Nephron progenitor cell (in vitro differentiated cells): ENCODE data around the gene PLEKHG4B.
"Not testable (repeated sequence)": the region's sequence is repeated elsewhere in the genome, so short reads cannot be mapped to it uniquely, and the experiment has no call there.

Experiments used
- DNase-seq: peaks from one replicate; pipeline ENCODE4 v3.0.0; 2021
- H3K27ac Mint-ChIP-seq: 2 replicates; pipeline ENCODE4 v1.8.0; 2021; ENCODE audit warnings: mild to moderate bottlenecking, moderate library complexity, mixed read lengths
- H3K27me3 Mint-ChIP-seq: 2 replicates; pipeline ENCODE4 v1.8.0; 2021; ENCODE audit warnings: mild to moderate bottlenecking, low read depth, mixed read lengths; ENCODE audit not compliant: poor library complexity
- H3K36me3 Mint-ChIP-seq: 2 replicates; pipeline ENCODE4 v1.8.0; 2021; ENCODE audit warnings: low read depth, mixed read lengths
- H3K4me1 Mint-ChIP-seq: 2 replicates; pipeline ENCODE4 v1.8.0; 2021; ENCODE audit warnings: mixed read lengths
- H3K4me3 Mint-ChIP-seq: 2 replicates; pipeline ENCODE4 v1.8.0; 2021; ENCODE audit warnings: mild to moderate bottlenecking, moderate library complexity, mixed read lengths
- H3K9me3 Mint-ChIP-seq: 2 replicates; pipeline ENCODE4 v1.8.0; 2021; ENCODE audit warnings: mild to moderate bottlenecking, moderate library complexity, mixed read lengths
- TF ChIP-seq, protein P1 (sequence below): fragments of 200-600 bp; sonication (generic); IDR thresholded peaks from 2 replicates; pipeline ENCODE4 v1.5.0; 2021; ENCODE audit warnings: antibody characterized with exemption

The PLEKHG4B gene

GRCh38 chr5:162565-163337, 70.8 kb downstream of the PLEKHG4B start:
- peaks cover 13% of the 10 kb centered on the region for H3K9me3 Mint-ChIP-seq
- no peak overlapping the region for H3K4me3 Mint-ChIP-seq
- H3K4me1 Mint-ChIP-seq, result peaks cover 12% of the 10 kb centered on the region
- H3K27me3 Mint-ChIP-seq, result peaks cover 4% of the 10 kb centered on the region
- no peak overlapping the region for H3K27ac Mint-ChIP-seq
- DNase-seq, result no peak
- peaks cover 30% of the 10 kb centered on the region for H3K36me3 Mint-ChIP-seq
- TF ChIP-seq, protein P1, sequence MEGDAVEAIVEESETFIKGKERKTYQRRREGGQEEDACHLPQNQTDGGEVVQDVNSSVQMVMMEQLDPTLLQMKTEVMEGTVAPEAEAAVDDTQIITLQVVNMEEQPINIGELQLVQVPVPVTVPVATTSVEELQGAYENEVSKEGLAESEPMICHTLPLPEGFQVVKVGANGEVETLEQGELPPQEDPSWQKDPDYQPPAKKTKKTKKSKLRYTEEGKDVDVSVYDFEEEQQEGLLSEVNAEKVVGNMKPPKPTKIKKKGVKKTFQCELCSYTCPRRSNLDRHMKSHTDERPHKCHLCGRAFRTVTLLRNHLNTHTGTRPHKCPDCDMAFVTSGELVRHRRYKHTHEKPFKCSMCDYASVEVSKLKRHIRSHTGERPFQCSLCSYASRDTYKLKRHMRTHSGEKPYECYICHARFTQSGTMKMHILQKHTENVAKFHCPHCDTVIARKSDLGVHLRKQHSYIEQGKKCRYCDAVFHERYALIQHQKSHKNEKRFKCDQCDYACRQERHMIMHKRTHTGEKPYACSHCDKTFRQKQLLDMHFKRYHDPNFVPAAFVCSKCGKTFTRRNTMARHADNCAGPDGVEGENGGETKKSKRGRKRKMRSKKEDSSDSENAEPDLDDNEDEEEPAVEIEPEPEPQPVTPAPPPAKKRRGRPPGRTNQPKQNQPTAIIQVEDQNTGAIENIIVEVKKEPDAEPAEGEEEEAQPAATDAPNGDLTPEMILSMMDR, result no peak

DNA sequence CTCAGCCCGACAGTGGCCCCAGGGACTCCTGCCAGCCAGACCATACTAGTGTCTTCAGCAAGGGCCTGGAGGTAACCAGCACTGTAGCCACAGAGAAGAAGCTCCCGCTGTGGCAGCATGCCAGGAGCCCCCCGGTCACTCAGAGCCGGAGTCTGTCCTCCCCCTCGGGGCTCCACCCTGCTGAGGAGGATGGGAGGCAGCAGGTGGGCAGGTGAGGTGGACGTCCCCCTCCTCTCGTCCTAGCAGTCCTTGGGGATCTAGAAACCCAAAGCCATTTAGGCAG, 71.3 kb downstream of the PLEKHG4B start:
- TF ChIP-seq, protein P1, result no peak
- H3K27me3 Mint-ChIP-seq, result peaks cover 4% of the 10 kb centered on the region
- H3K4me1 Mint-ChIP-seq, result peaks cover 12% of the 10 kb centered on the region
- peaks cover 13% of the 10 kb centered on the region for H3K9me3 Mint-ChIP-seq
- peaks cover 30% of the 10 kb centered on the region for H3K36me3 Mint-ChIP-seq
- no peak for DNase-seq
- H3K27ac Mint-ChIP-seq, result no peak overlapping the region
- H3K4me3 Mint-ChIP-seq, result no peak overlapping the region

DNA sequence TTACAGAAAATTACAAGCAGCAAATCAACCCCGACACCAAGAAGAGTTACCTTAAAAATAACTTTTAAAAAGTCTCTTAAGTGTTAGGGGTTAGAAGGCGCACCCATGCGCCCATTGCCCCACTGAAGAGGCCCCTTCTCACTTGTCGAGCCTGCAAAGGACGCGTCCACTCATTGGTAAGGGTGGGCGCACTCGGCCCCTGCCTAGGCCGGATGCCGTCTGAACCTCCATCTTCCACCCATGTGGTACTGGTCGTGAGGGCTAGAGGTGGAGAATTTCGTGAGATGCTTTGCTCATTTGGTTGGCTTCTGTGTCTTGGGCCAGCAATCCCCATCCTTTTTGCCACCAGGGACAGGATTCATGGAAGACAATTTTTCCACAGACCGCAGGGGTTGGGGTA, 71.9 kb downstream of the PLEKHG4B start:
- peaks cover 13% of the 10 kb centered on the region for H3K9me3 Mint-ChIP-seq
- peak overlapping the region; percentile 66 for H3K27ac Mint-ChIP-seq
- H3K36me3 Mint-ChIP-seq, result peaks cover 30% of the 10 kb centered on the region
- TF ChIP-seq, protein P1, result no peak
- DNase-seq, result no peak
- H3K4me3 Mint-ChIP-seq, result no peak overlapping the region
- H3K27me3 Mint-ChIP-seq, result peaks cover 4% of the 10 kb centered on the region
- peaks cover 17% of the 10 kb centered on the region for H3K4me1 Mint-ChIP-seq

- Mint-ChIP-seq H3K27ac (no peak overlapping the region), H3K4me3 (no peak overlapping the region), H3K27me3 (peaks cover 4% of the 10 kb centered on the region), H3K9me3 (peaks cover 13% of the 10 kb centered on the region), H3K4me1 (peaks cover 17% of the 10 kb centered on the region), H3K36me3 (peaks cover 28% of the 10 kb centered on the region)
- DNase-seq, result no peak
- TF ChIP-seq, protein P1, result no peak
Measured at GRCh38 chr5:164244-164643, 72.3 kb downstream of the PLEKHG4B start.

DNA sequence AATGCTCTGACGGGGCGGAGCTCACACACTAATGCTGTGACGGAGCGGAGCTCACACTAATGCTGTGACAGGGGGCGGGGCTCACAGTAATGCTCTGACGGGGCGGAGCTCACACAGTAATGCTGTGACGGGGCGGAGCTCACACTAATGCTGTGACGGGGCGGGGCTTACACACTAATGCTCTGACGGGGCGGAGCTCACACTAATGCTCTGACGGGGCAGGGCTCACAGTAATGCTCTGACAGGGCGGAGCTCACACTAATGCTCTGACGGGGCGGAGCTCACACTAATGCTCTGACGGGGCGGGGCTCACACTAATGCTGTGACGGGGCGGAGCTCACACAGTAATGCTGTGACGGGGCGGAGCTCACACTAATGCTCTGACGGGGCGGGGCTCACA, 72.8 kb downstream of the PLEKHG4B start:
- H3K27ac Mint-ChIP-seq, DNase-seq, H3K27me3 Mint-ChIP-seq, H3K4me3 Mint-ChIP-seq: not testable (repeated sequence)
- Mint-ChIP-seq H3K4me1 (peaks cover 18% of the 10 kb centered on the region), H3K36me3 (peaks cover 23% of the 10 kb centered on the region), H3K9me3 (peaks cover 13% of the 10 kb centered on the region)

DNA sequence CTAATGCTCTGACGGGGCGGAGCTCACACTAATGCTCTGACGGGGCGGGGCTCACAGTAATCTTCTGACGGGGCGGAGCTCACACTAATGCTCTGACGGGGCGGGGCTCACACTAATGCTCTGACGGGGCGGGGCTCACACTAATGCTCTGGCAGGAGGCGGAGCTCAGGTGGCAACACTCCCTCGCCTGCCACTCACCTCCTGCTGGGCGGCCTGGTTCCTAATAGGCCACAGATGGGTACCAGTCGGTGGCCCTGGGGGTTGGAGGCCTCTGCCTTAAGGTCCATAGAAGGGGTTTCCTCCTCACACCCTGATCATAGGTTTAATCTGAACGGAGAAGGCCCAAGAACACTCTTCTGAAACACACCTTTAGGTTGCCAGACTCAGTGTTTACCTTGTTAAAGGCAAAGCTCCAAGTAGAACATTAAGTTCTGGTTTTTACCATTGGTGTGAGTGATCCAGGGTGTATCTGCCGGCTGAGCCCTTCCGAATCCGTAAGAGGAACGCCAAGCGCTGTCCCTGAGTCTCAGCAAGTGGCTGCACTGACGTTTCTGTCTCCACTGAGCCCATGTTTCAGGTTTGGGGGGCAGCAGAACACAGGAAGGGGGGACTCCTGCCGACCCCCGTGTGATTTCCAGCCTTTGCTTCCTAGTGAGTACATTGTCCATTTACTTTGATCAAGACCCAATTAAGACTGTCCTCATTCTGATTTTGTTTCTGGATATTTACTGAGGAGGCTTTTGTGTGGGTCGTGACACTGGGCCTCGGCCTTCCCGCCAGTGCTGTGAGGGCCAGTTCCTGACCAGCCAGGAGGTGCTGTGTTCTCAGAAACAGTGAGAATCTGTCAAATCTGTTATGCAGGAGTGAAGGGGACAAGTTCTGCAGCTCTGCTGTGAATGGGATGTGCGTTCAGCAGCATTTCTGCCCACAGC, 74.7 kb downstream of the PLEKHG4B start:
- no peak overlapping the region for H3K4me3 Mint-ChIP-seq
- H3K27me3 Mint-ChIP-seq, result peaks cover 4% of the 10 kb centered on the region
- DNase-seq, result no peak
- peaks cover 13% of the 10 kb centered on the region for H3K9me3 Mint-ChIP-seq
- TF ChIP-seq, protein P1, result no peak
- peaks cover 22% of the 10 kb centered on the region for H3K36me3 Mint-ChIP-seq
- H3K4me1 Mint-ChIP-seq, result peaks cover 26% of the 10 kb centered on the region
- H3K27ac Mint-ChIP-seq, result no peak overlapping the region
